NCI-H2196 (cell line): ENCODE measurements around the gene BCL3.
A peak's percentile ranks its signal among the peaks of the same experiment; 100 is the strongest.

Experiments used
- DNase-seq: peaks from one replicate; lab custom pipeline; 2025; ENCODE audit not compliant: unreplicated experiment; lab: John Stamatoyannopoulos, UW

Gene BCL3

GRCh38 chr19:44785271-44785670, 36.8 kb downstream of the BCL3 start:
- no peak for DNase-seq

- DNase-seq = no peak
Observed at GRCh38 chr19:44785993-44786392, 37.5 kb downstream of the BCL3 start.

GRCh38 chr19:44788971-44789370, 40.5 kb downstream of the BCL3 start:
- DNase-seq = no peak

GRCh38 chr19:44789943-44790483, 41.5 kb downstream of the BCL3 start:
- no peak for DNase-seq

- DNase-seq = no peak
Observed at GRCh38 chr19:44792281-44792680, 43.8 kb downstream of the BCL3 start.

GRCh38 chr19:44794610-44795009, 46.1 kb downstream of the BCL3 start:
- no peak for DNase-seq

GRCh38 chr19:44795398-44795987, 47.0 kb downstream of the BCL3 start:
- no peak for DNase-seq

- DNase-seq = peak; percentile 71
Observed at GRCh38 chr19:44796701-44797115, 48.2 kb downstream of the BCL3 start.

- no peak for DNase-seq
Observed at GRCh38 chr19:44799627-44800346, 51.3 kb downstream of the BCL3 start.

- peak; percentile 87 for DNase-seq
Observed at GRCh38 chr19:44800461-44800860, 52.0 kb downstream of the BCL3 start.

GRCh38 chr19:44803442-44804428, 55.2 kb downstream of the BCL3 start:
- peak; percentile 43 for DNase-seq

GRCh38 chr19:44806291-44806690, 57.8 kb downstream of the BCL3 start:
- no peak for DNase-seq

GRCh38 chr19:44807162-44807561, 58.7 kb downstream of the BCL3 start:
- peak; percentile 88 for DNase-seq

GRCh38 chr19:44807652-44808462, 59.3 kb downstream of the BCL3 start:
- peak; percentile 81 for DNase-seq

- peak; percentile 83 for DNase-seq
Observed at GRCh38 chr19:44808463-44809371, 60.2 kb downstream of the BCL3 start, which contains the start of gene BCAM. Gene BCAM, plus strand, starts transcription at chr19:44809103. Its CDS starts 22 bp downstream, at chr19:44809125.
